ENCODE results near the gene TMEM108.

DNA sequence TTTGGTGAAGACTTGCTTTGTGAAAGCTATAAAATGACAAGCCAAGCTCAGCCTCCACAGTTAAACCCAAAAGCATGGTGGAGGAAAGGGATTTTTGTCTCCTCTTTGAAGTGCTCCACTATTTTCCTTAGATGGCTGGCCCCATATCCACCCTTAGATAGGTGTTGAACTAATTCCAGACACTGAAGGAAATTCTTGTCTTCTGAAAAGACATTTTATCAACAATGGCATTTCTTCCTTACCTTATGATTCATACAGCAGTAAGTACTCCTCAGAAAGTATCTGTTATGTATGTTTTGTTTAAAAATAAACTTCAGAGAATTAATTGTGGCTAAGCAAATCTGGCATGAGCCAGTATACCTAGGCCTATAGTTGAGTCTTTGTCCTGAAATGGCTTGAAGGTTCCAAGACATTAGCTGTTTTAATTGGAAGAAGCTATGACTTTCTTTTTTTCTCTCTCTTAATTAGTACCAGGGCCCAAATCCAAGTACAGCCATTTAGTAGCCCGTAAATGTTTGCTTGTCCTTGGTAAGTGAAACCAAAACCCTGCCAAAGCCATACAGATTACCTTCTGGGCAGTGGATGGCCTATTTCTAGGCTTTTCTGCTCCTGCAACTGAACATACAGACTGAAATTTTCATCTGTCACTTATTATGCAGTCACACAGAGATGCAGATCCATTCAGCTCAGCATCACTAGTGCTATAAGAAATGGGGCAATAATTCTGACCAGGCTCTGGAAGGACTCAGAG, 356.5 kb downstream of the TMEM108 start:
- TF ChIP-seq POLR2A (IDR thresholded peaks at IDR 0.05), result no peak
- TF ChIP-seq EP300 (IDR thresholded peaks at IDR 0.05), result no peak
